Measurements from ENCODE around the gene TMEM51.

- no peak for TF ChIP-seq CTCF (conservative IDR thresholded peaks at IDR 0.05 in 1 of 2, IDR thresholded peaks at IDR 0.05 in 1 of 2; ENCODE audit: extremely low read depth in 1 of 2, insufficient read depth in 1 of 2, low read depth in 1 of 2, low read length in 2 of 2)
- no peak for TF ChIP-seq EZH2 (IDR thresholded peaks at IDR 0.05; ENCODE audit: borderline replicate concordance, low read length)
These were observed 92.2 kb downstream of the TMEM51 start for GRCh38 chr1:15245593-15246360.

All from mammary epithelial cell (primary cell).